Suprapubic skin (tissue), 4 donors: ENCODE measurements around the gene CAPN13. TPM values are rescaled to one million over a fixed set of nuclear protein-coding genes. Genes with fewer than 3 reads are reported as not detected.

ENCODE experiments used
- DNase-seq, 2 donors: peaks; one replicate each; pipeline ENCODE4 v3.0.0-alpha.2; 2019; ENCODE audit warnings: low spot score in 2 of 2
- H3K27ac ChIP-seq: fragments of 200-600 bp; sonication (generic); one replicate; pipeline ENCODE4 v1.5.1; 2019
- H3K27me3 ChIP-seq: fragments of 200-600 bp; sonication (generic); one replicate; pipeline ENCODE4 v1.5.1; 2019
- H3K36me3 ChIP-seq: fragments of 200-600 bp; sonication (generic); one replicate; pipeline ENCODE4 v1.5.1; 2019
- H3K4me1 ChIP-seq: fragments of 200-600 bp; sonication (generic); one replicate; pipeline ENCODE4 v1.5.1; 2019
- H3K4me3 ChIP-seq: fragments of 200-600 bp; sonication (generic); one replicate; pipeline ENCODE4 v1.5.1; 2019; ENCODE audit warnings: mild to moderate bottlenecking
- H3K9me3 ChIP-seq: fragments of 200-600 bp; sonication (generic); one replicate; pipeline ENCODE4 v1.5.1; 2019
- EP300 ChIP-seq: sonication (generic); formaldehyde crosslinking; IDR thresholded peaks from one replicate; pipeline ENCODE4 v1.6.1; 2017; ENCODE audit warnings: antibody characterized with exemption
- POLR2A ChIP-seq, 2 donors: fragments of 450-650 bp; IDR thresholded peaks; one replicate each; pipeline ENCODE4 v1.6.1; 2017; ENCODE audit warnings: antibody characterized with exemption in 2 of 2, mild to moderate bottlenecking in 2 of 2, moderate library complexity in 2 of 2
- POLR2AphosphoS5 ChIP-seq, 3 donors: sonication (generic); formaldehyde crosslinking; IDR thresholded peaks; one replicate each; pipeline ENCODE4 v1.6.1; 2017; ENCODE audit warnings: antibody characterized with exemption in 3 of 3
- WGBS: methylation state at CpG from one replicate; pipeline ENCODE4 v1.1.5; 2018; 5-methylcytosine and 5-hydroxymethylcytosine counted together
- total RNA-seq, 4 donors: library from RNA; depleted of rRNA; stranded (reverse); fragments of >200 nt; gene quantifications; one replicate each; pipeline ENCODE4 v1.1.0, GENCODE V29; 2016
- TF ChIP-seq, protein P1 (sequence below), 2 donors: fragments of 200-600 bp in 1 of 2; fragments of 450-650 bp in 1 of 2; sonication (generic) in 1 of 2; IDR thresholded peaks; one replicate each; pipeline ENCODE4 v1.5.1; 2016 to 2019; ENCODE audit warnings: antibody characterized with exemption in 2 of 2, mild to moderate bottlenecking in 1 of 2, moderate library complexity in 1 of 2

Gene CAPN13
- total RNA-seq, 4 donors from 2014 or later, result 0.26 to 1.5 (median 0.50) TPM

DNA sequence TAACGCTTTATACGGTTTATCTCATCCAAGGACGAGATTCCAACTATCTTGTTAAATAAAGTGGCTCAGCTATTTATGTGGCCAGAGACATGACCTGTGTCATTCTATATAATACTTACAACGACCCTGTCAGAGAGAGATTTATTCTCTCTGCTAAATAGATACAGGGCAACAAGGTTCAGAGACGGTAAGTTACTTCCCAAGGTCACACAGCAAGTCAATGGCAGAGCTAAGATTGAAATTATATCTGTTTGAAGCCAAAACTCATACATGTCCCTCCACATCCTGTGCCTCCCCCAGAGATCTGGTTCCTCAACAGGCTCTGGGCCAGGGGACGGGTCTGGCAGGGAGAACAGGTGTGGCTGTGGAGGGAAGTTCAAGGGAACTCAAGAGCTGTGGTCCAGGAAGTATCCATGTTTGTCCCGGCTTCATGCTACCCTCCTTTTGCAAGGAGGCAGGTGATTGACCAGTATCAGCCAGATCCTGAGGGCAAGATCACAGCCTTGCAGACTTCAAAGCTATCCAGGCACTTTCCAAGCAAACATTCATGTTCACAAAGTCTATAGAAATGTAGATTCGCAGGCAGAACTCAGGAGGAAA, 99.8 kb downstream of the CAPN13 start:
- no peak overlapping the region for H3K4me3 ChIP-seq
- no peaks in the 10 kb centered on the region for H3K27me3 ChIP-seq
- WGBS, result 54% methylated on average over 8 of the region's 8 CpGs
- TF ChIP-seq EP300 (no peak), POLR2A (IDR thresholded peaks at IDR 0.05) (no peak), POLR2AphosphoS5 (IDR thresholded peaks at IDR 0.05) (no peak)
- TF ChIP-seq, protein P1, sequence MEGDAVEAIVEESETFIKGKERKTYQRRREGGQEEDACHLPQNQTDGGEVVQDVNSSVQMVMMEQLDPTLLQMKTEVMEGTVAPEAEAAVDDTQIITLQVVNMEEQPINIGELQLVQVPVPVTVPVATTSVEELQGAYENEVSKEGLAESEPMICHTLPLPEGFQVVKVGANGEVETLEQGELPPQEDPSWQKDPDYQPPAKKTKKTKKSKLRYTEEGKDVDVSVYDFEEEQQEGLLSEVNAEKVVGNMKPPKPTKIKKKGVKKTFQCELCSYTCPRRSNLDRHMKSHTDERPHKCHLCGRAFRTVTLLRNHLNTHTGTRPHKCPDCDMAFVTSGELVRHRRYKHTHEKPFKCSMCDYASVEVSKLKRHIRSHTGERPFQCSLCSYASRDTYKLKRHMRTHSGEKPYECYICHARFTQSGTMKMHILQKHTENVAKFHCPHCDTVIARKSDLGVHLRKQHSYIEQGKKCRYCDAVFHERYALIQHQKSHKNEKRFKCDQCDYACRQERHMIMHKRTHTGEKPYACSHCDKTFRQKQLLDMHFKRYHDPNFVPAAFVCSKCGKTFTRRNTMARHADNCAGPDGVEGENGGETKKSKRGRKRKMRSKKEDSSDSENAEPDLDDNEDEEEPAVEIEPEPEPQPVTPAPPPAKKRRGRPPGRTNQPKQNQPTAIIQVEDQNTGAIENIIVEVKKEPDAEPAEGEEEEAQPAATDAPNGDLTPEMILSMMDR (IDR thresholded peaks at IDR 0.05), result no peak
- DNase-seq, result no peak
- no peak overlapping the region for H3K27ac ChIP-seq
- H3K4me1 ChIP-seq, result peaks cover 7% of the 10 kb centered on the region
- no peaks in the 10 kb centered on the region for H3K36me3 ChIP-seq
- peaks cover 6% of the 10 kb centered on the region for H3K9me3 ChIP-seq

DNA sequence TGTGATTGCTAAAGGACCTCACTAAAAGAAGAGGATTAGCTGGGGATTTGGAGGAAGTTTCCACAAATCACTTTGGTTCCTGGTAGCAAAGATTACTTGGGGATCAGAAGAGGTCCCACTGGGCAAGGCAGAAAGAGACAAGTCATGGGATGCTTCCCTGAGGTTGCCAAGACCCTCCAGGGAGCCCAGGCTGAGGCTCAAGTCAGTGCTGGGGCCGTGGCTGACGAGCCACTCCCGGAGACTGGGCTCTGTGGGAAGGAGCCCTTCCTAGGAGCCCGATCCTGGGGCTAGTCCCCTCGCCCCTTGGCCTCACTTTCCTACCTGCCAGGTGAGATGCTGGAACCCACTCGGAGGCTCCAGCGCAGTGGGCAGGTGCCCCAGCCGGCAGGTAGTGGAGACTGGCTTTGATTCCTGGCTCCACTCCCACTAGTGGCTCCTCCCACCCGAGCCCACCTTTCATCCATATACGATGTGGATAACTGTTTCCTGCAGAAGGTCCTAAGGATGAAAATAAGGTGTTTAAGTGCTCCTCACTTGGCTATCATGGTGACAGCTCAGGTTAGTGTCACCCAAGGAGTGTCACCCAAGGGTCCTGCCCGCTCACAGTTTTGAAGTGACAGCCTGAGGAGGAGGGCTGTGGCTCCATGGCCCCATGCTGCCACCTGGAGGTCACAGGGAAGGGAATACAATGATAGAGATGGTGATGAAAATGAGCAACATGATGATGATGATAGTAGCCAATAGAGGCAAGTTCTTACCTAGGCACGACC, 100.5 kb downstream of the CAPN13 start:
- WGBS, result 41% methylated on average over 10 of the region's 12 CpGs
- no peak overlapping the region for H3K27ac ChIP-seq

DNA sequence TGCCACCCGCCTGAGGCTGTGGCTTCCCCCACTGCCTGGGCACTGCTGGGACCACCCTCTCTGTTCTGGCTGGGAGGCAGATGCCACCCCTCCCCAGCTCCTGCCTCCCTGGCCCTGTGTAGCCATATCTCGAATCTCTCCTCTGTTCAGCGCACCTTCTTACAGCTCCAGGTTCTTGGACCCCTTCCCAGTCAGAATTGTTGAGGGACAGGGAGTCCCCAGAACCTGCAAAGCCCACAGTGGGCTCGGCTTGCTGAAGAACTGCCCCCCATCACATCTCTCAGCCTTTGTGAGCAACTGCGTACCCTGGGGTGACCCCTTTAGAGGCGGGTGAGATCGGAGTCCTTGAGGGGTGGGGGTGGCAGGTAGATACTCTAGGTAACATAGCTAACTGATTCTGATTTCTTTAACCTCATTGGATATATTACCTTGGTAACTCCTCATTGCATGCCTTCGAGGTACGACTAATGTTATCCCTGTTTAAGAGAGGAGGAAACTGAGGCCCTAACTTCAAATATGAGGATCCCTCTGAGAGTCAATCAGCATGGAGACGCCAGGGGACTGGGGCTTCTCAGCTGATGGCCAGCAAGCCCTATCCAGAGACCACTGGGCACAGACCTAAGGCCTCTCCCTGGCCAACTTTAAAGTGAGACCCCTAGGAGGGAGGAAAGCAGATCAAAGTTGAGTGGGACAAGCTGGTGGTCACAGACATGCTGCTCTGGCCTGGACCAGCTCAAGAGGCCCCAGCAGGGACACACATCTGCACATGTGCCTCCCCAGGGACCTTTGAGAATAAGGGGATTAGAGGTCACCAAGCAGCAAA, 101.3 kb downstream of the CAPN13 start:
- WGBS, result 90% methylated on average over 10 of the region's 10 CpGs
- H3K27me3 ChIP-seq, result no peaks in the 10 kb centered on the region
- H3K9me3 ChIP-seq, result peaks cover 16% of the 10 kb centered on the region
- no peak overlapping the region for H3K4me3 ChIP-seq
- TF ChIP-seq EP300, result no peak
- TF ChIP-seq, protein P1 (IDR thresholded peaks at IDR 0.05), result no peak
- TF ChIP-seq POLR2A (IDR thresholded peaks at IDR 0.05), result no peak
- no peak for TF ChIP-seq POLR2AphosphoS5 (IDR thresholded peaks at IDR 0.05)
- DNase-seq, result no peak
- H3K36me3 ChIP-seq, result no peaks in the 10 kb centered on the region
- H3K4me1 ChIP-seq, result no peaks in the 10 kb centered on the region
- H3K27ac ChIP-seq, result no peak overlapping the region

More for the DNA sequence above, 100.5 kb downstream of the CAPN13 start:
- TF ChIP-seq, protein P1 (IDR thresholded peaks at IDR 0.05), result peak; percentile 54 to 67
- no peak for TF ChIP-seq EP300
- no peak for TF ChIP-seq POLR2A (IDR thresholded peaks at IDR 0.05)
- Histone ChIP-seq H3K4me1 (peaks cover 4% of the 10 kb centered on the region), H3K4me3 (no peak overlapping the region), H3K27me3 (no peaks in the 10 kb centered on the region), H3K36me3 (no peaks in the 10 kb centered on the region), H3K9me3 (peaks cover 13% of the 10 kb centered on the region)
- peak in 1 of 2 donors; percentile 73 for DNase-seq

DNA sequence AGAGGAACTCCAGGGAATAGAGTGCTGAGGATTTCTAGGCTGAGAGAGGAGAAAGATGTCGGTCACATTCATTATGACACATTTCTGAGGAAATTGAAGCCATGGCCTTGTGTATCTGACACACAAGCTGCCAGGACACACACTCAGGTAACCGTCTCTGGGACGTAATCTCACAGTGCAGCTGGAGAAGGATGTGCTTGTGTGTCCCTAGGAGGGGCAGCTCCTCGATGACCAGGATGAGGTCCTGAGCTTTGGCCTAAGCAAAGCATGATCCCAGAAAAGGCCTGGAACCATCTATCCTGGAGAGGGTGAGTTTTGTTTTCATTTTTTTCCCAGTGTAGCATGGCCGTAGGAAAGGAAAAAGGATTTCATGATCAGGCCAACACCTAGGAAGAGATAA, 102.2 kb downstream of the CAPN13 start:
- Histone ChIP-seq H3K4me3 (no peak overlapping the region), H3K27me3 (no peaks in the 10 kb centered on the region), H3K9me3 (peaks cover 16% of the 10 kb centered on the region), H3K27ac (no peak overlapping the region), H3K4me1 (no peaks in the 10 kb centered on the region), H3K36me3 (no peaks in the 10 kb centered on the region)
- no peak for DNase-seq
- WGBS, result 88% methylated on average over 5 of the region's 5 CpGs
- TF ChIP-seq EP300 (no peak), POLR2A (IDR thresholded peaks at IDR 0.05) (no peak)

DNA sequence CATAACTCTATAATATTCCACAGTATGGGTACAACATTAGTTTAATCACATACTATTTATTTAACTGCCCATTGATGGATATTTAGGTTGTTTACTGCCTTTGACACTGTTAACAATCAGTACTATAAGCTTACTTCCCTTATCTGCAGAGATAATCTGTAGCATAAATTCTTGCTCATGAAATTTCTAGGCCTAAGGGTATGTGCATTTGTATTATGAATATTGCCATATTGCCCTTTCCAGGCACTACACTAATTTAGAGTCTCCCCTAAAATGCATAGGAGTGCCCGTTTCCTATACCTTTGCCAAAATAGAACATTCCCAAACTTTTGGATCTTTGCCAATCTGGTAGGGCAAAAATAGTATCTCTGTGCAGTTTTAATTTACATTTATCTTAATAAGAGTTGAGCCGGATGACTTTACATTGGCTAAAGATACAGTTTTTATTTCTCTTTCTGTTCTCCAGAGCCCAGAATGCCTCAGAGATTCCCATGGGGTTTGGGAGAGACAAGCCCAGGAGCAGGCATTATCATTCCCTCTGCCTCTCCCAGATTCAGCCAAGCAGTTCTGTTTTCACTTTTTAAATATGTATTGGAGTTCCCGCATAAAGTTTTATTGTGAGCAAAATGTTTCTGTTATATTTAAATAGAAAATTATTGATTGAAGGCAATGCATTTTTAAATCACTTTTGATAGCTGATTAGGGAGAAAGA, 102.8 kb downstream of the CAPN13 start:
- H3K27ac ChIP-seq, result no peak overlapping the region
- no peak overlapping the region for H3K4me3 ChIP-seq
- no peaks in the 10 kb centered on the region for H3K36me3 ChIP-seq
- WGBS, result 50% methylated on average over 3 of the region's 3 CpGs
- no peaks in the 10 kb centered on the region for H3K27me3 ChIP-seq
- no peak for DNase-seq
- H3K4me1 ChIP-seq, result no peaks in the 10 kb centered on the region
- peaks cover 16% of the 10 kb centered on the region for H3K9me3 ChIP-seq
- TF ChIP-seq EP300, result no peak
- TF ChIP-seq, protein P1 (IDR thresholded peaks at IDR 0.05), result no peak
- TF ChIP-seq POLR2AphosphoS5 (IDR thresholded peaks at IDR 0.05), result no peak
- no peak for TF ChIP-seq POLR2A (IDR thresholded peaks at IDR 0.05)
